Activated CD8-positive, alpha-beta memory T cell treated with anti-CD3 and anti-CD28 coated beads, Interleukin-2, amount 50 U/mL, for 1 hour (primary cell): ENCODE measurements around the gene GLRB.
"Not testable (repeated sequence)": the region's sequence is repeated elsewhere in the genome, so short reads cannot be mapped to it uniquely, and the experiment has no call there.

ENCODE experiments used
- DNase-seq: peaks from one replicate; pipeline ENCODE4 v3.0.0-alpha.2; 2020; ENCODE audit errors: extremely low read depth

The GLRB gene

GRCh38 chr4:157075811-157076577 lies at the start of gene GLRB:
TSS of gene GLRB (plus strand) at chr4:157076150. CDS start at chr4:157078025, 1,875 bp downstream.
- no peak for DNase-seq

GRCh38 chr4:157035471-157035870 lies 40.5 kb upstream of the GLRB start:
- DNase-seq = no peak

- no peak for DNase-seq
Measured at GRCh38 chr4:157040405-157040804, 35.5 kb upstream of the GLRB start.

- no peak for DNase-seq
Measured at GRCh38 chr4:157043131-157043530, 32.8 kb upstream of the GLRB start.

GRCh38 chr4:157045507-157046127 lies 30.3 kb upstream of the GLRB start:
- no peak for DNase-seq

- DNase-seq = no peak
Measured at GRCh38 chr4:157048248-157048647, 27.7 kb upstream of the GLRB start.

- DNase-seq = no peak
Measured at GRCh38 chr4:157050561-157050960, 25.4 kb upstream of the GLRB start.

- DNase-seq = no peak
Measured at GRCh38 chr4:157052429-157053040, 23.4 kb upstream of the GLRB start.

GRCh38 chr4:157057218-157057617 lies 18.7 kb upstream of the GLRB start:
- no peak for DNase-seq

GRCh38 chr4:157058899-157059298 lies 17.1 kb upstream of the GLRB start:
- not testable (repeated sequence) for DNase-seq

- DNase-seq = no peak
Measured at GRCh38 chr4:157072002-157072401, 3.9 kb upstream of the GLRB start.

GRCh38 chr4:157075401-157075800 lies 549 bp upstream of the GLRB start:
- DNase-seq = no peak

GRCh38 chr4:157076578-157076947 lies 613 bp downstream of the GLRB start:
- no peak for DNase-seq

- DNase-seq = no peak
Measured at GRCh38 chr4:157079441-157079840, 3.5 kb downstream of the GLRB start.

- DNase-seq = no peak
Measured at GRCh38 chr4:157080605-157081004, 4.7 kb downstream of the GLRB start.

- no peak for DNase-seq
Measured at GRCh38 chr4:157095716-157096115, 19.8 kb downstream of the GLRB start.

- DNase-seq = no peak
Measured at GRCh38 chr4:157096439-157096838, 20.5 kb downstream of the GLRB start.

GRCh38 chr4:157099506-157099905 lies 23.6 kb downstream of the GLRB start:
- no peak for DNase-seq

GRCh38 chr4:157104541-157104940 lies 28.6 kb downstream of the GLRB start:
- no peak for DNase-seq

GRCh38 chr4:157114671-157115070 lies 38.7 kb downstream of the GLRB start:
- no peak for DNase-seq

GRCh38 chr4:157115613-157116335 lies 39.8 kb downstream of the GLRB start:
- no peak for DNase-seq

GRCh38 chr4:157121401-157121800 lies 45.5 kb downstream of the GLRB start:
- DNase-seq = no peak
